RWPE1 (cell line): ENCODE data around the gene ACYP2.
A peak's percentile ranks its signal among the peaks of the same experiment; 100 is the strongest.

ENCODE experiments used
- CTCF ChIA-PET: fragments of 350-600 bp; sonication (Branson Sonifier 250); formaldehyde crosslinking; extraction: SDS; loops from one replicate; lab custom pipeline; 2021; lab: Yijun Ruan, JAX
- POLR2A ChIA-PET: fragments of 400-600 bp; formaldehyde crosslinking; extraction: SDS; loops from one replicate; lab custom pipeline; 2020; ENCODE audit warnings: antibody characterized with exemption; ENCODE audit not compliant: low non-redundant PET; lab: Yijun Ruan, JAX
- DNase-seq: peaks from one replicate; pipeline ENCODE4 v3.0.0; 2012; ENCODE audit warnings: low spot score
- H3K27ac ChIP-seq: fragments of 450-650 bp; 2 replicates; pipeline ENCODE4 v1.5.1; 2017
- TF ChIP-seq, protein P1 (sequence below): fragments of 450-650 bp; conservative IDR thresholded peaks from 2 replicates; pipeline ENCODE4 v1.5.1; 2017; ENCODE audit warnings: low read depth, mild to moderate bottlenecking

The ACYP2 gene

DNA sequence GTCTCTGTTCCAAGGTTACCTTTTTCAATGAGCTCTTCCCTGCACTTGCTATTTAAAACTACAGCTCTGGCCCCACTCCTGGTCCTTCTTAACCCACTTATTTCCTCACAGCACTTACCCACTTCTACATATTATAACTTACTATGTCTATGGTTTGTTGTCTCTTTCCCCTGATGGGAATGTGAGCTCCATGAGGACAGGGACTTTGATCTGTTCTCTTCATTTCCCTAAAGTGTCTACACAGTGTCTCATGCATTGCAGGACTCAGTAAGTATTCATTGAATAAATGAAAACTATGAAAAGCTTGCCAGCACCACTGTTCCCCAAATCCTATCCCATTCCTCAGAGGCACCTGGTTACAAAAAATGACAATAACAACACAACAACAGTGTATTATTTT lies 18.3 kb upstream of the ACYP2 start:
- no peak overlapping the region for H3K27ac ChIP-seq
- CTCF ChIA-PET: interaction anchor here (0.6 kb wide), 1 partner anchor 566 kb away, joined by 3 read pairs; no protein-coding TSS in a partner anchor
- TF ChIP-seq, protein P1, sequence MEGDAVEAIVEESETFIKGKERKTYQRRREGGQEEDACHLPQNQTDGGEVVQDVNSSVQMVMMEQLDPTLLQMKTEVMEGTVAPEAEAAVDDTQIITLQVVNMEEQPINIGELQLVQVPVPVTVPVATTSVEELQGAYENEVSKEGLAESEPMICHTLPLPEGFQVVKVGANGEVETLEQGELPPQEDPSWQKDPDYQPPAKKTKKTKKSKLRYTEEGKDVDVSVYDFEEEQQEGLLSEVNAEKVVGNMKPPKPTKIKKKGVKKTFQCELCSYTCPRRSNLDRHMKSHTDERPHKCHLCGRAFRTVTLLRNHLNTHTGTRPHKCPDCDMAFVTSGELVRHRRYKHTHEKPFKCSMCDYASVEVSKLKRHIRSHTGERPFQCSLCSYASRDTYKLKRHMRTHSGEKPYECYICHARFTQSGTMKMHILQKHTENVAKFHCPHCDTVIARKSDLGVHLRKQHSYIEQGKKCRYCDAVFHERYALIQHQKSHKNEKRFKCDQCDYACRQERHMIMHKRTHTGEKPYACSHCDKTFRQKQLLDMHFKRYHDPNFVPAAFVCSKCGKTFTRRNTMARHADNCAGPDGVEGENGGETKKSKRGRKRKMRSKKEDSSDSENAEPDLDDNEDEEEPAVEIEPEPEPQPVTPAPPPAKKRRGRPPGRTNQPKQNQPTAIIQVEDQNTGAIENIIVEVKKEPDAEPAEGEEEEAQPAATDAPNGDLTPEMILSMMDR: no peak
- POLR2A ChIA-PET: interaction anchor here (0.5 kb wide), 1 partner anchor 346 kb away, joined by 3 read pairs; no protein-coding TSS in a partner anchor
- no peak for DNase-seq

DNA sequence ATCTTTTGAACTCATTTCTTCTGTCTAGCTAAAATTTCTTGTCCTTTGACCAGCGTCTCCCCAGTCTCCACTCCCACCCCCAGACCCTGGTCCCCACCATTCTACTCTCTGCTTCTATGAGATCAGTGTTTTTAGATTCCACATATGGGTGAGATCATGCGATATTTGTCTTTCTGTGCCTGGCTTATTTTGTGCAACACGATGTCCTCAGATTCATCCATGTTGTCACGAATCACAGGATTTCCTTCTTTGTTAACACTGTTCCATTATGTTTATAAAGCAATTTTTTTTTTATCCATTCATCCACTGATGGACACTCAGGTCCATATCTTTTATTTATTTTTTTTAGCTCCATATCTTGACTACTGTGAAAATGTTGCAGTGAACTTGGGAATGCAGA lies 16.0 kb upstream of the ACYP2 start:
- TF ChIP-seq, protein P1: no peak
- CTCF ChIA-PET: interaction anchor here (0.8 kb wide), 1 partner anchor 527 kb away, joined by 6 read pairs; no protein-coding TSS in a partner anchor

DNA sequence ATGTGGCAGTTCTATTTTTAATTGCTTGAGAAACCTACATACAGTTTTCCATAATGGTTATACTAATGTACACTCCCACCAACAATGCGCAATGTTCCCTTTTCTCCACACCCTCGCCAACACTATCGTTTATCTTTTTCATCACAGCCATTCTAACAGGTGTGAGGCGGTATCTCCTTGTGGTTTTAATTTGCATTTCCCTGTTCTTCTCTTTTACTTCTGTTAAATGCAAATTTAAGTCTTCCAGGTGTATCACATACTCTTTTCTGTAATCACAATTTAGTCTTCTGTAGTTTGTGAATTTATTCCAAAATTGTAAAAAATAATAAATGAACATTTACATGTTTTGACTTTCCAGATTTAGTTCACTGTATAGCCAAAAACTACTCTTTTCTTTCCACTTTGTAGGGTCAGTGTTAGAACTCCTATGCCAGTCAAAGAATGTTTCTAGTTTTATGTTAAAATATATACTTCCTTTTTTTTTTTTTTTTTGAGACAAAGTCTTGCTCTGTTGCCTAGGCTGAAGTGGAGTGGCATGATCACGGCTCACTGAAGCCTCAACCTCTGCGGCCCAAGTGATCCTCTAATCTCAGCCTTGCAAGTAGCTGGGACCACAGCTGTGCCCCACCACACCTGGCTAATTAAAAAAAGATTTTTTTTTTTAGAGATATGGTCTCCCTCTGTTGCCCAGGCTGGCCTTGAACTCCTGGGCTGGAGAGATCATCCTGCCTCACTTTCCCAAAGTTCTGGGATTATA lies 15.4 kb upstream of the ACYP2 start:
- CTCF ChIA-PET: interaction anchor here (0.8 kb wide), 1 partner anchor 526 kb away, joined by 6 read pairs; no protein-coding TSS in a partner anchor
- POLR2A ChIA-PET: no interaction called here
- no peak overlapping the region for H3K27ac ChIP-seq
- TF ChIP-seq, protein P1: no peak
- no peak for DNase-seq

More for the DNA sequence above, 16.0 kb upstream of the ACYP2 start:
- no peak for DNase-seq
- POLR2A ChIA-PET: no interaction called here
- no peak overlapping the region for H3K27ac ChIP-seq

DNA sequence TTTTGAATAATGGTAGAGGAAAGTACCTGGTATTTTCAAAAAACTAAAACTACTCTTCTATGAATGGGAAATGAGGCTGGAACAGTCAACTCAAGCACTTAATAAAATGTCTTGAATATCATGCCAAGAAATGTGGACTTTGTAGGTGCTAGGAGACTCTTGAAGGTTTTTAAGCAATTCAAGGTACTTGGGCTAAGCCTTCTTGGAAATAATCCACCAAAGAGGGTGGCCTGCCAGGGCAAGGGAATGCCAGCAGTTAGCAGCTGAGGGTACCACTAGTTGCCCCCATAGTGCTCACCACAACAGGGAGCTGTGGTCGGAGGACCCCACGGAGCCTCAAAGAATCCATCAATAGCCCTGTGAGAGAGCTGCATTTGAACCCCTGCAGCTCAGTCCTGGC lies 14.6 kb upstream of the ACYP2 start:
- no peak overlapping the region for H3K27ac ChIP-seq
- no peak for DNase-seq
- CTCF ChIA-PET: no interaction called here
- TF ChIP-seq, protein P1: no peak
- POLR2A ChIA-PET: no interaction called here

DNA sequence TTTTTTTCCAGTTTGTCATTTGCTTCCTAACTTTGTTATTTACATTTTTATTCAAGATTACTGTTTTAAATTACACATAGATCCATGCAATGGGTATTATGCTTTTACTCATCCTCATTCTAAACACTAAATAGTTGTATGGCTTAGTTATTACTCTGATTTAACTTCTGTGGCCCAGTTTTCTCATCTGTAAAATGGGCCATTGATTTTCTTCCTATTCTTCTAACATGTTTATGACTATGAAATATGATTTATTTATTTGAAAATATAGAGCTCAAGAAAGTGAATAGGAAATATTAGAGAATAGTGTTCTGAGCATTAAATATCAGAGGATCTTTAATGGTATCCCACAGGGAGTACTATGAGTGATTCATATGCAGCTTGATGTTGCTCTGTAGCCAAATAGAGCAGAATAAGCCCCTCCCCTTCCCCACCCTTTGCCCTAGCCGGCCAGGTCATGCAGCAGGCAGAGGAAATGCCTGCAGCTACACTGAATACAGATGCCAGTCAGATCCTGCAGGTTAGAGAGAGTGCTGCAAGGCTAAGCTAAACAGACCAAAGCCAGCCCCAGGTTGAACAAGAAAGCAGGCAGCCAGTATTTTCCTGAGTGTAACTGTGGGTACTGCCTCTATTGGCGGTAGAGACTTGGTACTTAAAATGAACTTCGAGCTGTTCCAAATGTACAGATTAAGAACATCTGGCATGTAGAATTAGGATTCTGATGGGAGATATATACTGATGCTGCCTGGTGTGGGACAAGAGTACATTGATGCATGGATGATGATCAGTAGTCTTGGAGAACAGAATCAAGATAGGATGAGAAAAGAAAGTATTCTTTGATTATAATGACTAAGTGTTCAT lies 11.7 kb upstream of the ACYP2 start:
- POLR2A ChIA-PET: no interaction called here
- DNase-seq: peak; percentile 88
- CTCF ChIA-PET: interaction anchor here (0.5 kb wide), 1 partner anchor 54 kb away, joined by 3 read pairs; no protein-coding TSS in a partner anchor
- TF ChIP-seq, protein P1: 0 out of 2 replicates have a peak, but pooled peaks have one; percentile 15
- H3K27ac ChIP-seq: peak overlapping the region; percentile 53
